Midbrain (tissue), 1 donor: ENCODE results near the gene SERTAD3.
"Not testable (repeated sequence)": the region's sequence is repeated elsewhere in the genome, so short reads cannot be mapped to it uniquely, and the experiment has no call there.

Experiments used
- DNase-seq: peaks from one replicate; lab custom pipeline; 2025; lab: John Stamatoyannopoulos, UW

Gene SERTAD3

DNA sequence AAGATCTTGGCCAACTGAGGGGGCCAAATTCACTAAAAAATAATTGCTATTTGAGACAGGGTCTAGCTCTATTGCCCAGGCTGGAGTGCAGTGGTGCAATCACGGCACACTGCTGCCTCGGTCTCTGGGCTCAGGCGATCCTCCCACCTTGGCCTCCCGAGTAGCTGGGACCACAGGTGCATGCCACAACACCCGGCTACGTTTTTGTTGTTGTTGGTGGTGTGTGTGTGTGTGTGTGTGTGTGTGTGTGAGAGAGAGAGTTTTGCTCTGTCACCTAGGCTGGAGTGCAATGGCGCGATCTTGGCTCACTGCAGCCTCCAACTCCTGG, 35.6 kb downstream of the SERTAD3 start:
- DNase-seq: not testable (repeated sequence)

- DNase-seq: no peak
Observed at GRCh38 chr19:40407714-40408597, 36.2 kb downstream of the SERTAD3 start.

- DNase-seq: peak; percentile 14
Observed at GRCh38 chr19:40403262-40403984, 40.7 kb downstream of the SERTAD3 start.

DNA sequence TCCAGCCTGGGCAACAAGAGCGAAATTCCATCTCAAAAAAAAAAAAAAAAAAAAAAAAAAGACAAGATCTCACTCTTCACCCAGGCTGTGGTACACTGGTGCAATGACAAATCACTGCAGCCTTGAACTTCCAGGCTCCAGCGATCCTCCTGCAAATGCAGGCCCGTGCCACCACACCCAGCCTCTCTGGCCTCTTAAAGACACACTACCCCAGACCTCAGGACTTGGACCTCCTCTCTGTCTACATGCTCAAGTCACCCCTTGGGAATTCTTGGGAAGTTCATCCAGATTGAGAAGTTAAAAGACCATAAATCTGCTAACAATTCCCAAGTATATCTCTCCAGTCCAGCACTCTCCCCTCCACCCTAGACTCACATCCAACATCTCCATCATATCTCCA, 43.6 kb downstream of the SERTAD3 start:
- no peak for DNase-seq

- DNase-seq: no peak
Observed at GRCh38 chr19:40398417-40399131, 45.6 kb downstream of the SERTAD3 start.

DNA sequence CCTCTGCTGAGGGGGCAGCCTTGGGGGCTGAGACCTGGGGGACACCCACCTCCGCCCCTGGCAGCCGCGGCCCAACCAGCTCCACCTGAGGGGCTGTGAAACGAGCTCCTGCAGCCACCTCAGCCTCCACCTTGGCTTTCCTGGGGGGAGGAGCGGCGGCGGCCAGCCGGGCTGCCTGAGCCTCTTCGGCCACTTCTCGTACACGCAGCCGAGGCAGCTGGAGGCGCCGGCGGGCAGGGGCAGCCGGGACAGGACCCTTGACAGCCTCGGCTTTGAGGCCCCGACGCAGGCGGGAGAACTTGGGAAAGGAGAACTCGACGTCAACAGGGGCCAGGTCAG, 46.6 kb downstream of the SERTAD3 start:
- DNase-seq: no peak

DNA sequence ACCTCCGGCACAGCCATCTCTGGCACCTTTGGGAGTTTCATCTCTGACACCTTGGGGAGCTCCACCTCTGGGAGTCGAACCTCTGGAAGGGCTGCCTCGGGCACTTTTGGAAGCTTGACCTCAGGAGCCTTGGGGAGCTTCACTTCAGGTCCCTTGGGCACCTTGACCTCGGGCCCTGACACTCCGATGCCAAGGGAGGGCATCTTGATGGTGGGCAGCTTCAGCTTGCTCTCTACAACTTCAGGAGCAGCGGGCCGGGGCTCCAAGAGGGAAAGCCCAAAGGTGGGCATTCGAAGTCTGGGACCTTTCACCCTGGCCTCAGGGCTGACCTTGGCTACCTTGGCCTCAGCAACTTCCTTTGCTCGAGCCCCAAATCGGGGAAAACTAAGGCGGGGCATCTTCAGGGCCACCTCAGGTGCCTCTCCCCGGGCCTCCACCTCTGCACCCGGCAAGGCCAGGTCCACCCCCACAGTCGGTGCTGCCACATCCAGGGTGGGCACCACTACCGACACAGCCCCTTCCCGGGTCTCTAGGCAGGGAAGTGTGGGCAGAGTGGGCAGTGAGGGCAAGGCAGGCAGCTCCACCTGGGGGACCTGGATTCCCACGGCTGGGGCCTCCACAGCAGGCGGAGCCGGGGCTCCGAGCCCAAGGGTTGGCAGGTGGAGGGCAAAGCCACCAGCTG, 47.1 kb downstream of the SERTAD3 start:
- DNase-seq: no peak

GRCh38 chr19:40395956-40396355, 48.2 kb downstream of the SERTAD3 start:
- DNase-seq: no peak

DNA sequence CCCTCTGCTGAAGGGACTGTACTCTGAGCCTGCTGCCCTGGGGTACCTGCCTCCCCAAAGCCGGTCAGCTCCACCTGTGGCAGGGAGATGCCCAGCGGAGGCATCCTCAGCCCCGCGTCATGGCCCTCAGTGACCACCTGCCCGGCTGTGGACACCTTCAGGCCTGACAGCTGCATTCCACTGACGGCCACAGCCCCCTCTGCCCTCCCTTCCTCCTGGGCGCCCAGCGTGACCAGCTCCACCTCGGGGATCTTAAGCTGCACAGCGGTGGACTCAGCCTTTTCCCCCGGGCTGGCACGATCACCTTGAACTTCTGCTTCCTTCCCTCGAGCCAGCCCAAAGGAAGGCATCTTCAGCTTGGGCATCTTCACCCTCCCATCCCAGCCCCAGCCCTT, 49.3 kb downstream of the SERTAD3 start:
- no peak for DNase-seq

GRCh38 chr19:40393894-40394815, 50.0 kb downstream of the SERTAD3 start:
- no peak for DNase-seq

DNA sequence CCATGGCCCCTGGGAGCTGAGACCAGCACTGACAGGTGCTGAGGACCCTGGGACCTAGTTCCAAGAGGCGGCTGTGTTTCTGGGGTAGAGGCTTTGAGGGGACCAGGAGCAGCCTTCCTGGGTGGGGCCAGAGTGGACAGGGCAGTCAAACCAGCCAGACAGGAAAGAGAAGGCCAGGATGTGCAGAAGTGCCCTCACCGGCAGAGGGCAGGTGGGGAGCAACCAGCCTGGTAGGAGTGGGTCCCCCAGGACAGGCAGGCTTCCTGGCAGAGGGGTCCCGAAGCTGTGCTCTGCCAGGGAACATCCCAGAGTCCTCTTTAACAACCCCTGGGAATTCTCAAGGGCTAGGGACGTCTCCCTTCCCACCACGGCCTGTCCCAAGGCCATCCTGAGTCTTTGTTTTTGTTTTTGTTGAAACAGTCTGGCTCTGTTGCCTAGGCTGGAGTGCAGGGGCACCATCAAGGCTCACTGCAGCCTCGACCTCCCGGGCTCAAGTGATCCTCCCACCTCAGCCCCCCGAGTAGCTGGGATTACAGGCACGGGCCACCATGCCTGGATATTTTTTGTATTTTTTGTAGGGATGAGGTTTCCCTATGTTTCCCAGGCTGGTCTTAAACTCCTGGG, 51.1 kb downstream of the SERTAD3 start:
- DNase-seq: no peak

GRCh38 chr19:40392123-40392522, 52.0 kb downstream of the SERTAD3 start:
- DNase-seq: no peak
